Hippocampal formation (tissue), 2 donors: ENCODE results near the gene TGFBR3.
"Not testable (repeated sequence)": the region's sequence is repeated elsewhere in the genome, so short reads cannot be mapped to it uniquely, and the experiment has no call there.

Source experiments
- DNase-seq, 2 donors: peaks; one replicate each; lab custom pipeline; 2025; lab: John Stamatoyannopoulos, UW

Gene TGFBR3

GRCh38 chr1:91883470-91883869 is 2.5 kb downstream of the TGFBR3 start:
- DNase-seq: no peak

DNA sequence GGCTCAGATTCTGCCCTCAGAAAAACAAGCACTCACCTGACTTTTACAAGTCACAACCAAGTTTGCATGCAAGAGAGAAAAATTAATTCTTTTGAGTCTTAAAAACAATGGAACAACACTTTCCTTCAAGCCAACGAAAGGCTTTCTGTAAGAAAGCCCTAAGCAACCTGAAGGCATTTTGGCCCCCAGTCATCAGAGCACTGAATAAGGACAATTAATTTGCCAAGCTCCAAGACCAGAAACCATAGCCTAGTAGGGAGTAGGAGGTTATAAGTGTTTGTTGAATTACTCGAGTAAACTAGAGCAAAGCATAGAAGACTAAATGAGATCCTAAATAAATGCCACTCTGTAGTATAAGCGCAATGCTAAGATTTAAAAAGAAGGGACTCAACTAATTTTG is 4.7 kb downstream of the TGFBR3 start:
- no peak for DNase-seq

GRCh38 chr1:91879733-91880132 is 6.2 kb downstream of the TGFBR3 start:
- no peak for DNase-seq

GRCh38 chr1:91877574-91878208 is 8.3 kb downstream of the TGFBR3 start:
- no peak for DNase-seq

DNA sequence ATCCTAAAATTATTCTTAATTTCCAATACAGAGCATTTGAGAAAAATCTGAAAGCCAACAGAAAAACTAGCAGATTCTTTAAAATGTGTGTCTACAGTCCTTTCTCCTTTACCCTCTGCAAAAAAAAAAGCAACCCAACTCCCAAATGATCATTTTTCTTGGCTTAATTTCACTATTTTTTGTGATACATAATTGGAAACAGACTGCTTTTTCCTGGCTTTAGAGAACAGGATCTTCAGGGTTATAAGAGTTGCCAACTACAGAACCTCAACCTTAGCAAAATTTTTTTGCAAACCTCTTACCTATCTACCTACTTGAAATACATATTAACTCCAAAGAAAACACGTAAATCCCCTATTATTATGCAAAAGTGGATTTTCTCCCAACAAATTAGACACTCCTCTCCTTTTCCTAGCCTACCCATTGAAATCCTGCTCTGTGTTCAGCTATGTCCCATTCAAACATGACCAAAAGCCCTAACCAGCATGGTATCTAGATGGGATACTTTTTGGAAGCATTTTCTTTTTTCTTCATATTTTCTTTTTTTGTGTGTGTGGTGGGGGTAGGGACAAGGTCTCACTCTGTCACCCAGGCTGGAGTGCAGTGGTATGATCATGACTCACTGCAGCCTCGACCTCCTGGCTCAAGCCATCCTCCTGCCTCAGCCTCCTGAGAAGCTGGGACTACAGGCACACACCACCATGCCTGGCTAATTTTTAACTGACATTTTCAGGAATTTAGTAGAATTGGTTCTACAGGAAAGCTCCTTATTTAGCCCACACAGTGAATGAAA is 9.0 kb downstream of the TGFBR3 start:
- DNase-seq: no peak

- DNase-seq: no peak
Observed at GRCh38 chr1:91876040-91876470, 9.9 kb downstream of the TGFBR3 start.

DNA sequence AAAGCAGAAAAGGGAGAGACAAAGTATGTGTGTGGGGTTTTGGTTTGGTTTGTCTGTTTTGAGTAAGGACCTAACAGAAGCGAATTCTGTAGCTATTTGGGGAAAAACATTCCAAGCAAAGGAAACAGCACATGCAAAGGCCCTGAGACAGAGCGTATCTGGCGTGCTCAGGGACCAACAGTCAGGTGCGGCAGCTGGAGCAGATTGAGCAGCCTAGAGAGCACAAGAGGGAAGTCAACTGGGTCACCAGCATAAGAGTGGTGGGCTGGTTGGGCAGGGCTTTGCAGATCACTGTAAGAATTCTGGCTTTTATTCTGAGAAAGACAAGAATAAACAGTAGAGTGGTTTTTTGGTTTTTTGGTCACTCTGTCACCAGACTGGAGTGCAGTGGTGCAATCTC is 11.8 kb downstream of the TGFBR3 start:
- DNase-seq: no peak

GRCh38 chr1:91872559-91873081 is 13.3 kb downstream of the TGFBR3 start:
- no peak for DNase-seq

GRCh38 chr1:91872000-91872399 is 14.0 kb downstream of the TGFBR3 start:
- no peak for DNase-seq

DNA sequence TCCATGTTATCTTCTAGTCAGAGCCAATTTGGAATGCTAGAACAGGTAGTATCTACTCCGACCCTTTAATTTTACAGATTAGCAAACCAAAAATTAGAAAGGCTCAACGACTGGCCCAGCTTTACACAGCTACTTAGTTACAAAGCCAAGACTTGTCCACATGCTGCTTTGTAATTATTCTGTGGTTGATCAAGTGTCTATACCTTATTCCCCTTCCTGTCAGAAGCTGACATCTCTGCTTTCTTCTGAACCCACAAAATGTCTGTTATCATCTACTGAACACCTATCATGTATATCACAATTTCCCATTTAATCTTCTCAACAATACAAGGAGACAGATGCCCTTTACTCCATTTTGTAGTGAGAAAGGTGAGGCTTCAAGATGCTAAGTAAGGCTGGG is 15.6 kb downstream of the TGFBR3 start:
- no peak for DNase-seq

DNA sequence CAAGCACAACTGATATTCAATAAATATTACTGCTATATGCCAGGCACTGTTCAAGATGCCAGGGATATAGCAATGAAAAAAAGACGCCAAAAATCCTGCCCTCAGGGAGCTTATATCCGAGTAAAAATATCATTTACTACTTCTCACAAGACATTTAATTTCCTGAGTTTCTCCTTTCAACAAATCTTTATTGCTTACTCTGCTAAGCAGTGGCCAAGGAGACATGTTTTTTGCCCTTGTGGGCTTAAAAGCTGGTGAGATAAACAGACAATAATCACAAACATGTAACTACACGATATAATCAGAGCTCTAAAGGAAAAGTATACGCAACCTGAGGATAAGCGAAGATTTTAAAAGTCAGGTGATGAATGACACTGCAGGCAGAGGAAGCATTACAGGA is 19.5 kb downstream of the TGFBR3 start:
- DNase-seq: no peak

GRCh38 chr1:91864017-91864700 is 21.8 kb downstream of the TGFBR3 start:
- DNase-seq: no peak

GRCh38 chr1:91863498-91863897 is 22.5 kb downstream of the TGFBR3 start:
- DNase-seq: no peak

DNA sequence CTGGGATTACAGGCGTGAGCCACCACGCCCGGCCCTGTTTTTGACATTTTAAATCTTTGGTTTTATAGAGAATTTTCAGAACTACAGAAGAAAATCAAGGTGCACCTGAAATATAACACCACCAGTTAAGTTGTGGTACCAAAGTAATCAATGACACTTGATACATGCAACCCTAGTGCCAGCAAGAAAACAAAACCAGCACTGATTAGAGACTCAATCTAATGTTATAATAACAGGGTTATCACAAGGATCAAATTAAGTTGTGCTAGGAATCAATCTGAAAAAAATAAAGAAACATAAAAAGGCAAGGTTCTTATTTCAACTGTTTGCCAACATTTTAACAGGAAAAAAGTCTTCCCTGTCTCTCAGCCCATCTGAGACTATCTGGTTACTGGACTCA is 23.8 kb downstream of the TGFBR3 start:
- no peak for DNase-seq

DNA sequence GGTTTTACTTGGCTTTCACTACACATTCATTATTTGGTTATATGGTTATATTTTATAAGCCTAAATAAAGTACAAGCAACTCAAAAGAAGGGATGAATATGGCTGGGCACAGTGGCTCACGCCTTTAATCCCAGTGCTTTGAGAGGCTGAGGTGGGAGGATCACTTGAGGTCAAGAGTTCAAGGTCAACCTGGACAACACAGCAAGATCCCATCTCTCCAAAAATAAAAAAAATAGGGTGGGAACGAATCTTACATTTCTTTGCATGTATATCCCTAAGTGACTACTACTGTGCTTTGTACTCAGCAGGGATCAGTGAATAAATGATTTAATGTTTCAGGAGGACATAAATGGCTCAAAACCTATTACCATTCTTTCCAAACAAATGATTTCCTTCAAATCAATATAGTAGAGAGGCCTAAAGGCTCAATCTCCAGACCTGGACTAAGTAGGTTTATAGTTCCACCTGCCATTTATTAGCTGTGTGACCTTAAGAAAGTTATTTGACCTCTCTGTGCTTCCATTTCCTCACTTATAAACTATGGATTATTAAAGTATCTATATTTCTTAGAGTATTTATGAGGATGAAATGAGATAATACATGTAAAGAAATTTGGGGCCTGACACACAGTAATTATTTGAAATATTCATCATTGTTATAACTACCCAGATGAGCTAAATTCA is 28.3 kb downstream of the TGFBR3 start:
- DNase-seq: no peak

DNA sequence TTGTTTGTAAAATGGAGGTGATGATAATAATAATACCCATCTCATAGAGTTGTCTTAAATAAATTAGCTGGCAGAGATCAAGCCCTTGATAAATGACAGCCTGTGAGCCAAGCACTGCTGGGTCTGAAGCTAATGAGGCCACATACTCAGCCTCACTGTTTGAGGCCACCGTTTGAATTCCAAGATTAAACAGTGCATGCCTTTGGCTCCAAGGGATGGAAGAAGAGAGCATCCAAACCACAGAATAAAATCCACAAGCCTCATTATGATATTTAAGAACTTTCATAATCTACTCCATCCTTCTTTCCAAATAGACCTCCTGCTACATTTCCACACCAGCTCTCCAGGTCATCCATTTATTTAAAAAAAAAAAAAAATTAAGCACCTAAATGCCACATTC is 29.0 kb downstream of the TGFBR3 start:
- no peak for DNase-seq

DNA sequence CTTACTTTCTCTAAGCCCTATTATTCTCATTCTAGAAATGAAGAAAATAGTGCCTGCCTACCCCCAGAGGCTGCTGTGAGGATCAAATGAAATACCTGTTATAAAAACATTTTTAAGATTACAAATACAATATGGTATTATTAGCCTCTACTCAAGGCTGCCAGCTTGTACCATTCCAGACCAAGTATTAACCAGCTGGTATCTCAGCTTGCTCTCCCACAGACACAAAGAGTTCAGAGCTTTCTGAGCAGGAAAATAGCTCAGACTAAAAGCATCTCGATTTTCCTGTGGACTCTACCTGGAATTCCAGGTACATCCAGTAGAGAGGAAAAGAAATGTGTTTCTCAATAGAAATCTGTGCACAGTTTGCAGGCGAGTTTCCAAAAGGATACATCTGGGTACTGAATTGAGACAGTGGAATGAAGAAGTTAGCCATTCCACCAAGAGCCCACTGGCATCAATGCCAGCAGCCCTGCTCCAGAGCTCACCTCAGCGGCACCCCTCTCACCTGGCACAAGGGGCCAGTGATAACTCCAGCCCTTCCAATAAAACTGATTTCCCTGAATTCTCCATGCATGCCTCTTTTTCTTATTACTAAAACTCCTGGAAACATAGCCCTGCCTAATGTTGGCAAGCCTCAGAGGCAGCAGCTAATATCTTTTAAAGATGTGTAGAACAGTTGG is 31.0 kb downstream of the TGFBR3 start:
- DNase-seq: no peak

GRCh38 chr1:91853397-91853796 is 32.6 kb downstream of the TGFBR3 start:
- no peak for DNase-seq

DNA sequence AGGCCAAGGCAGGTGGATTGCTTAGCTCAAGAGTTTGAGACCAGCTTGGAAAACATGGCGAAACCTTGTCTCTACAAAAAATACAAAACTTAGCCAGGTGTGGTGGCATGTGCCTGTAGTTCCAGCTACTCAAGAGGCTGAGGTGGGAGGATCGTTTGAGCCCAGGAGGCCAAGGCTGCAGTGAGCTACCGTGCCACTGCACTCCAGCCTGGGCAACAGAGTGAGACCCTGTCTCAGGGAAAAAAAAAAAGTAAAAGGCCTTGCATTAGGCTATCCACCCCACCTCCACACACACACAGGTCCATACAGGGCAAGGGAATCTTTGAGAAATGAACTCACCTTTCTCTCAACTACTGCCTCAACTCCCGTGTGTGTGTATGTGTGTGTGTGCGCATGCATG is 33.9 kb downstream of the TGFBR3 start:
- not testable (repeated sequence) for DNase-seq

DNA sequence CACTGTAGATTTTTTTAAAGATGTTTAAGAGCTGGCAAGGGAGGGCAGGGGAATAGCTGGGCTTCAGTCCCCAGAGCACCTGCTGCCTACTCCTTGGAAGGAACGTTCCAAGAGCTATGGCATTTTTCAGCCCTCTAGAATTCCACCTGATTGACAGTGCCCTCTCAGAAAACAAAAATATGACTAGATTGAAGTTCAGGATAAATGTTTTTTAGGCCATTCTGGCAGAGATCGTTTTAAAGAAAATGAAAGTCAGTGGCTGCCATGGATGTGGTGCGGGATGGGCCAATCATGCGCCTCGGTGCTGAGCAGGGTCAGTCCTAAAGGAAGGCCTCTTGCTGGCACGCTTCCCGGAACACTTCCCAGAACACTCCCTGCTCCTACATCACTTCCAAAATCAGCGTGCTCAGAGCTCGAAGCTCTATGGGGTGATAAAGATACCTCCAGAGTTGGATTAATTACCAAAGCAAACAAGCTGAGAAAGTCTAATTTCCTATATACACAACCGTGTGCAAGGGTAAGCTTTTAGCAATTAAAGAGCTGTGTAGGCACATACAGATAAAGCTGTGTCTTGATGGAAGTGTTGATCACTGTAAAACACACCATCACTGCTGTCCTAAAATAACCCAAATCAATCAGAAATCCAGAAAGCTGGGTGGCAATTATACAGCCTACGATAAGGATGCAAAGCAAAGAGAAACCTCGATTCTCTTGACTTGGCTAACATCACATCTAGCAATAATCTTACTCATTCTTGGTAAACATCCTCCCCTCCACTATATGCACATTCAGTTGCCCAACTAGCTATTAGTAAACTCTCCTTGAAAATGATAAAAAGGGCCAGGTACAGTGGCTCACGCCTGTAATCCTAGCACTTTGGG is 34.6 kb downstream of the TGFBR3 start:
- peak in 1 of 2 donors; percentile 17 for DNase-seq

DNA sequence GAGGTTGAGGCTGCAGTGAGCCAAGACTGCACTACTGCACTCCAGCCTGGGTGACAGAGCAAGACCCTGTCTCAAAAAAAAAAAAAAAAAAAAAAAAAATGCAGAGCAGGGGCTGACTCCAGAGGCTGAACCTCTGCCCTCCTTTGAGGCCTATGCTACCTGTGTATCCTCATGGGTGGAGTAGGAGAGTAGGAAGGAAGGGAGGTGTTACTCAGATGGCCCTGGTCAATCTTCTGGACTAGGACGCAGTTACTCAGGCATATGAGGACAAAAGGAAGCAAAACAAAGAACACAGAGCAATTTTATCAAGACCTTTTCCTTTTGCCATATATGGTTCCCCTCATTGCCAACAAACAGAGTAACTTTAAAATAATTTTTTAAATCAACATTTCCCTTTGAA is 35.2 kb downstream of the TGFBR3 start:
- no peak for DNase-seq
